Left ventricle myocardium inferior (tissue), 1 donor: ENCODE results near the gene AMOTL2. TPM values are rescaled to one million over a fixed set of nuclear protein-coding genes. Genes with fewer than 3 reads are reported as not detected.

ENCODE experiments used
- DNase-seq: peaks from one replicate; pipeline ENCODE4 v3.0.0-alpha.2; 2020
- H3K27ac ChIP-seq: fragments of 200-600 bp; replicated peaks from 2 replicates; pipeline ENCODE4 v1.8.0; 2021
- H3K27me3 ChIP-seq: fragments of 200-600 bp; 2 replicates; pipeline ENCODE4 v1.8.0; 2021; ENCODE audit warnings: low read depth
- H3K36me3 ChIP-seq: fragments of 200-600 bp; 2 replicates; pipeline ENCODE4 v1.8.0; 2021
- H3K4me1 ChIP-seq: fragments of 200-600 bp; 2 replicates; pipeline ENCODE4 v1.8.0; 2021
- H3K4me3 ChIP-seq: fragments of 200-600 bp; 2 replicates; pipeline ENCODE4 v1.8.0; 2021; ENCODE audit warnings: mild to moderate bottlenecking, moderate library complexity
- H3K9me3 ChIP-seq: fragments of 200-600 bp; replicated peaks from 2 replicates; pipeline ENCODE4 v1.8.0; 2021
- CTCF ChIP-seq: fragments of 200-600 bp; IDR thresholded peaks from 2 replicates; pipeline ENCODE4 v1.8.0; 2021; ENCODE audit warnings: antibody characterized with exemption, mild to moderate bottlenecking, borderline replicate concordance
- intact Hi-C: fragments of 100-400 bp; cut with micrococcal nuclease; formaldehyde crosslinking; loops from one replicate; pipeline ENCODE4 v1.11.0; 2022
- total RNA-seq: library from RNA; stranded (reverse); fragmentation: NEBNext Ultra II Directional; extraction: Animal tissue kit (Norgen Biotek cat#: 25700); gene quantifications from one replicate; pipeline ENCODE4 v1.2.1, GENCODE V29; 2021
- donor health status: DM: no; HTN: yes; CAD: no; lungs with severe emphysema.

The AMOTL2 gene
- total RNA-seq, 1 donor from 2014 or later = 44.4 TPM

GRCh38 chr3:134353171-134353825 is 20.9 kb downstream of the AMOTL2 start:
- no peak for DNase-seq
- H3K9me3 ChIP-seq = no peaks in the 10 kb centered on the region
- peaks cover 50% of the 10 kb centered on the region for H3K36me3 ChIP-seq
- H3K27ac ChIP-seq = peak overlapping the region; percentile 39
- intact Hi-C loops = no loop called here
- H3K27me3 ChIP-seq = no peaks in the 10 kb centered on the region
- no peak for TF ChIP-seq CTCF
- H3K4me1 ChIP-seq = peaks cover 89% of the 10 kb centered on the region
- H3K4me3 ChIP-seq = no peak overlapping the region

- intact Hi-C loops = no loop called here
- no peak for TF ChIP-seq CTCF
- H3K27me3 ChIP-seq = no peaks in the 10 kb centered on the region
- H3K9me3 ChIP-seq = peaks cover 9% of the 10 kb centered on the region
- peak overlapping the region; percentile 39 for H3K27ac ChIP-seq
- no peak overlapping the region for H3K4me3 ChIP-seq
- no peak for DNase-seq
- H3K36me3 ChIP-seq = peaks cover 38% of the 10 kb centered on the region
- peaks cover 87% of the 10 kb centered on the region for H3K4me1 ChIP-seq
Measured at GRCh38 chr3:134352031-134352671, 22.1 kb downstream of the AMOTL2 start.

GRCh38 chr3:134351427-134351826 is 22.8 kb downstream of the AMOTL2 start:
- peak; percentile 47 for DNase-seq
- intact Hi-C loops = no loop called here
- no peak for TF ChIP-seq CTCF
- no peaks in the 10 kb centered on the region for H3K27me3 ChIP-seq
- peak overlapping the region; percentile 39 for H3K27ac ChIP-seq
- H3K4me3 ChIP-seq = no peak overlapping the region
- peaks cover 31% of the 10 kb centered on the region for H3K36me3 ChIP-seq
- peaks cover 80% of the 10 kb centered on the region for H3K4me1 ChIP-seq
- peaks cover 16% of the 10 kb centered on the region for H3K9me3 ChIP-seq

GRCh38 chr3:134350861-134351311 is 23.4 kb downstream of the AMOTL2 start:
- intact Hi-C loops = no loop called here
- TF ChIP-seq CTCF = no peak
- H3K27ac ChIP-seq = peak overlapping the region; percentile 39
- H3K36me3 ChIP-seq = peaks cover 26% of the 10 kb centered on the region
- H3K9me3 ChIP-seq = peaks cover 21% of the 10 kb centered on the region
- H3K4me1 ChIP-seq = peaks cover 75% of the 10 kb centered on the region
- no peak for DNase-seq
- H3K4me3 ChIP-seq = no peak overlapping the region
- no peaks in the 10 kb centered on the region for H3K27me3 ChIP-seq

- Histone ChIP-seq H3K9me3 (peaks cover 22% of the 10 kb centered on the region), H3K4me1 (peaks cover 68% of the 10 kb centered on the region), H3K4me3 (no peak overlapping the region), H3K27me3 (no peaks in the 10 kb centered on the region), H3K27ac (peak overlapping the region; percentile 39), H3K36me3 (peaks cover 20% of the 10 kb centered on the region)
- no peak for DNase-seq
- TF ChIP-seq CTCF = no peak
- intact Hi-C loops = no loop called here
Measured at GRCh38 chr3:134350266-134350665, 24.0 kb downstream of the AMOTL2 start.
